Endothelial cell (in vitro differentiated cells): Measurements from ENCODE around the gene SLC39A13. TPM values are rescaled to one million over a fixed set of nuclear protein-coding genes. Genes with fewer than 3 reads are reported as not detected.

Experiments
- DNase-seq: peaks from one replicate; pipeline ENCODE4 v3.0.0; 2021; ENCODE audit warnings: low spot score
- H3K27ac Mint-ChIP-seq: one replicate; pipeline ENCODE4 v1.8.0; 2021; ENCODE audit warnings: mixed read lengths, inconsistent platforms; ENCODE audit not compliant: unreplicated experiment
- H3K27me3 Mint-ChIP-seq: one replicate; pipeline ENCODE4 v1.8.0; 2021; ENCODE audit warnings: mild to moderate bottlenecking, moderate library complexity, mixed read lengths, inconsistent platforms; ENCODE audit not compliant: unreplicated experiment
- H3K36me3 Mint-ChIP-seq: one replicate; pipeline ENCODE4 v1.8.0; 2021; ENCODE audit warnings: mild to moderate bottlenecking, low read depth, mixed read lengths, inconsistent platforms; ENCODE audit not compliant: unreplicated experiment
- H3K4me1 Mint-ChIP-seq: one replicate; pipeline ENCODE4 v1.8.0; 2021; ENCODE audit warnings: mild to moderate bottlenecking, mixed read lengths, inconsistent platforms; ENCODE audit not compliant: unreplicated experiment
- H3K4me3 Mint-ChIP-seq: one replicate; pipeline ENCODE4 v1.8.0; 2021; ENCODE audit warnings: mild to moderate bottlenecking, mixed read lengths, inconsistent platforms; ENCODE audit not compliant: unreplicated experiment
- H3K9me3 Mint-ChIP-seq: one replicate; pipeline ENCODE4 v1.8.0; 2021; ENCODE audit warnings: mixed read lengths, inconsistent platforms; ENCODE audit not compliant: unreplicated experiment
- CTCF ChIP-seq: fragments of 200-600 bp; sonication (generic); IDR thresholded peaks from one replicate; pipeline ENCODE4 v1.5.0; 2021; ENCODE audit warnings: antibody characterized with exemption; ENCODE audit not compliant: unreplicated experiment
- total RNA-seq: library from RNA; stranded (reverse); fragmentation: NEBNext Ultra II Directional; extraction: Animal tissue kit (Norgen Biotek cat#: 25700); gene quantifications from one replicate; pipeline ENCODE4 v1.2.1, GENCODE V29; 2021; ENCODE audit not compliant: unreplicated experiment

SLC39A13 gene
- total RNA-seq, 1 donor from 2014 or later, result 40.9 TPM

GRCh38 chr11:47426062-47426956 is 17.9 kb downstream of the SLC39A13 start, which contains the start of gene PSMC3:
TSS of gene PSMC3 (minus strand) at chr11:47426439. CDS start at chr11:47426279, 160 bp downstream.
- TF ChIP-seq CTCF, result no peak
- peaks cover 24% of the 10 kb centered on the region for H3K4me1 Mint-ChIP-seq
- H3K27ac Mint-ChIP-seq, result peak within 1 kb of the TSS; percentile 98
- H3K27me3 Mint-ChIP-seq, result peaks cover 7% of the 10 kb centered on the region
- peak within 1 kb of the TSS; percentile 99 for H3K4me3 Mint-ChIP-seq
- H3K9me3 Mint-ChIP-seq, result no peaks in the 10 kb centered on the region
- peak; percentile 99 for DNase-seq
- peaks cover 25% of the 10 kb centered on the region for H3K36me3 Mint-ChIP-seq

DNA sequence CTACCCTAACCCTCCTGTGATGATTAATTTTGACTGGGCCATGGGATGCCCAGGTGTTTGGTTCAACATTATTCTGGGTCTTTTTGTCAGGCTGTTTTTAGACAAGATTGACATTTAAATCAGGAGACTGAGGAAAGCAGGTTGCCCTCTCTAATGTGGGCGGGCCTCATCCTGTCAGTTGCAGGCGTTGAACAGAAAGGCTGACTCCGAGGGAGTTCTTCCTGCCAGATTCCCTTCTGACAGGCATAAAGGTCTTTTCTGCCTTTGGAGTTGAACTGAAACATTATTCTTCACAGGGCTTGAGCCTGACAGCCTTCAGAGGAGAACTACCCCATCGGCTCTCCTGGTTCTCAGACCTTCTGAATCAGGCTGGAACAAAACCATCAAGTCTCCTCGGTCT is 22.1 kb downstream of the SLC39A13 start:
- Mint-ChIP-seq H3K27ac (no peak overlapping the region), H3K27me3 (peaks cover 2% of the 10 kb centered on the region), H3K36me3 (peaks cover 3% of the 10 kb centered on the region), H3K9me3 (no peaks in the 10 kb centered on the region), H3K4me1 (peaks cover 10% of the 10 kb centered on the region), H3K4me3 (no peak overlapping the region)
- DNase-seq, result no peak
- TF ChIP-seq CTCF, result no peak

GRCh38 chr11:47431356-47432083 is 23.1 kb downstream of the SLC39A13 start:
- Mint-ChIP-seq H3K27me3 (peaks cover 4% of the 10 kb centered on the region), H3K36me3 (peaks cover 3% of the 10 kb centered on the region), H3K4me1 (peaks cover 2% of the 10 kb centered on the region), H3K4me3 (no peak overlapping the region), H3K9me3 (no peaks in the 10 kb centered on the region), H3K27ac (no peak overlapping the region)
- TF ChIP-seq CTCF, result no peak
- no peak for DNase-seq

- Mint-ChIP-seq H3K27ac (no peak overlapping the region), H3K9me3 (no peaks in the 10 kb centered on the region), H3K36me3 (no peaks in the 10 kb centered on the region), H3K27me3 (peaks cover 7% of the 10 kb centered on the region), H3K4me1 (no peaks in the 10 kb centered on the region), H3K4me3 (no peak overlapping the region)
- TF ChIP-seq CTCF, result no peak
- no peak for DNase-seq
These were observed 24.8 kb downstream of the SLC39A13 start for GRCh38 chr11:47433157-47433556.
